A549 (cell line): ENCODE results near the gene GALNT14.

Experiments used
- CHD2 ChIP-seq: fragments of 150-350 bp; IDR thresholded peaks from 2 replicates; pipeline ENCODE4 v1.6.1; 2014; ENCODE audit warnings: low read length; ENCODE audit not compliant: partially characterized antibody
- CTCF ChIP-seq: fragments of >200 bp; sonication (Bioruptor Twin); formaldehyde crosslinking; IDR thresholded peaks from 3 replicates; pipeline ENCODE4 v1.5.1; 2016
- EP300 ChIP-seq, 2 experiments: fragments of >200 bp; sonication (Bioruptor Twin); formaldehyde crosslinking; IDR thresholded peaks; 2 replicates in 1 of 2; 3 replicates in 1 of 2; pipeline ENCODE4 v1.6.1; 2016 to 2017
- FOSL2 ChIP-seq, 2 experiments: fragments of 450-650 bp in 1 of 2; fragments of >200 bp in 1 of 2; sonication (Bioruptor Twin) in 1 of 2; formaldehyde crosslinking; IDR thresholded peaks; 2 replicates each; pipeline versions ENCODE4 v1.5.0 to v1.6.1; 2016 to 2020; ENCODE audit warnings: mild to moderate bottlenecking in 1 of 2, moderate library complexity in 1 of 2
- KDM1A ChIP-seq: fragments of 200-600 bp; sonication (generic); IDR thresholded peaks from 2 replicates; pipeline ENCODE4 v1.6.1; 2016; ENCODE audit warnings: low read depth, mild to moderate bottlenecking
- NR3C1 ChIP-seq: fragments of >200 bp; sonication (Bioruptor Twin); formaldehyde crosslinking; IDR thresholded peaks from 3 replicates; pipeline ENCODE4 v1.6.1; 2017
- POLR2A ChIP-seq: IDR thresholded peaks from 2 replicates; pipeline ENCODE4 v1.6.1; 2012; ENCODE audit warnings: mild to moderate bottlenecking, low read length
- REST ChIP-seq: fragments of 200-600 bp; sonication (generic); IDR thresholded peaks from 2 replicates; pipeline ENCODE4 v1.6.1; 2016; ENCODE audit warnings: antibody characterized with exemption, mild to moderate bottlenecking, moderate library complexity
- RFX5 ChIP-seq: fragments of 450-650 bp; IDR thresholded peaks from 2 replicates; pipeline ENCODE4 v1.7.1; 2014; ENCODE audit warnings: antibody characterized with exemption, mild to moderate bottlenecking, moderate library complexity
- ZC3H11A ChIP-seq: fragments of 450-650 bp; IDR thresholded peaks from 2 replicates; pipeline ENCODE4 v1.6.1; 2014; ENCODE audit warnings: antibody characterized with exemption, mild to moderate bottlenecking

GRCh38 chr2:31057691-31058090 is 80.5 kb downstream of the GALNT14 start:
- TF ChIP-seq KDM1A (no peak), POLR2A (no peak), ZC3H11A (no peak), EP300 (IDR thresholded peaks at IDR 0.05) (no peak), NR3C1 (no peak), FOSL2 (IDR thresholded peaks at IDR 0.05) (no peak), FOSL2 (CRISPR knock-in tag; IDR thresholded peaks at IDR 0.05) (no peak), CTCF (no peak), RFX5 (no peak), REST (no peak), CHD2 (no peak)
